Fibroblast of gingiva (primary cell): ENCODE measurements around the gene UQCR11.

Experiments used
- DNase-seq: peaks from one replicate; pipeline ENCODE4 v3.0.0-alpha.2; 2011; ENCODE audit warnings: low read depth

UQCR11 gene

DNA sequence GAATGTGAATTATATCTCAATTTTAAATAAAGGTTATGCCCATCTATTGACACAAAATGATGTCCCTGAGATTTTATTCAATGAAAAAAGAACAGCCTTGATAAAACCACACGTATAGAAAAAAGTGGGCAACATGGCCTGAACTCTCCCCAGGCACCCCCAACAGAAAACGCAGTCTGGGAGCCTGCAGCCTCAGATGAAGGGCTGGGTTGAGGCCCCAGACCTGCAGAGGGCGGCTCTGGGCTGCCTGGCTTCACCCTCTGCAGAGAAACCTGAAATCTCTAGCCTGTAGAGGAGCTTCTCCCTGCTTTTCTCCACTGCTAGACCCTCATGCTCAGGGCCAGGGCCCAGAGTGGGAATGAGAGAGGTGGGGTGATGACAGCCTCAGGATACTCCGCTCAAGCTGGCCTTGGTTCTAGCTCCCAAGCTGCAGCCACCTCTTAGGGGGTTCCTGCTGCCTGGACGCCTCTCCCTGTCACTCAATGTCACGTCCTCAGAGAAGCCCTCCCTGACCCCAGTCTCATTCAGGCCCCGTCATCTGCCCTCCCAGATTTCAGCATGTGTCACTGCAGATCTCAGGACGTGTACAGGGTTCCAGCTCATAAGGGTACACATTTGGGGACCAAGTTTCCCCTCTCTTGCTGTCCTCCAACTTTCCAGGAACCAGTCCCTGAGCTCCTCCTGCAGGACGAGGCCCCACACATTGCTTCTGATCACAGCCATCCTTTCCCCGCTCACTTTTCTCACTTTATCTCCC lies 14.4 kb downstream of the UQCR11 start:
- DNase-seq: no peak

- no peak for DNase-seq
These were observed 17.4 kb downstream of the UQCR11 start for GRCh38 chr19:1587872-1588271.

DNA sequence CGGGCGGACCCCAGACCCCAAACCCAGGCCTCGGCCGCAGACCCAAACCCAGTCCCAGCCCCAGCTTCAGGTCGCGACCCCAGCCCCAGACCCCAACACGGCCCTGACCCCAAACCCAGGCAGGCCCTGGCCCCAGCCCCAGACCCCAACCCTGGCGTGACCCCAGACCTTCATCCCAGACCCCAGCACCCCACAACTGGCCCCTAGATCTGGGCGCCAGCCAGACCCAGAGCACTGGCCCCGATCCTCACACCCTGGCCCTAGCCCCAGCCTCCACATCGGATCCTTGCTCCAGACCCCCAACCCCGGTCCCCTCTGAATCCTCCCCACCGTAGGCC lies 20.1 kb downstream of the UQCR11 start:
- DNase-seq: no peak

DNA sequence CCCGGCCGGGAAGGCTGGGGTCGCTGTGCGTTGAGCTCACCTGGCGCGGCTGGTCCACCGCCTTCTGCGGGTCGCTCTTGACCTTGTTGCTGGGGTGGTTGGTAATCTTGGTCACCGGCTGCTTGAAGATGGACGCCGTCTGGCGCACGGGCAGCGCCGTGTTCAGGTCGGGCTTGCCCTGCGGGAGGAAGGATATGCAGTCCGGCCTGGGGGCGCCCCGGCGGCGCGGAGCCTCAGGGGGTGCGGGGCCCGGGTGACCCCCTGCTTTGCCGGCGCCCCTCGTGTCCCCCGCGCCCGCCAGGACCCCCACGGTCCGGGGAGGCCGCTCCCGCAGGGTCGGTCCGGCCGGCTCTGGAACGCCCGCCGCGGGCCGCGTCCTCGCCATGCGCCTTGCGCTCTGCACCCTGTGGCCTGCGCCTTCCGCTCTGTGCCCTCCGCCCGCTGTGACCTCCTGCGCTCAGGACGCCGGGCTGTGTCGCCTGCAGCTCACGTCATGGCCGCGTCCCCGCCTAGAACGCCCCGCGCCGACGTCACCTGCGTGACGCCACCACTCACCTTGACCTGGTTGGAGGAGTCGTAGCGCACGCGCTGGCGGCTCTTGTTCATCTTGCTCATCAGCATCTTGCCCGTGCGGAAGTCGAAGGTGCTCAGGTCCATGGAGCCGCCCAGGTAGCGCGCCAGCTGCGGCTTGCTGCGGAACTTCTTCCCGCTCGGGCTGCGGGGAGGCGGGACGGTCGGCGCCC lies 20.6 kb downstream of the UQCR11 start:
- DNase-seq: no peak

GRCh38 chr19:1582201-1582600 lies 23.1 kb downstream of the UQCR11 start:
- no peak for DNase-seq

- no peak for DNase-seq
These were observed 24.3 kb downstream of the UQCR11 start for GRCh38 chr19:1580957-1581356.

DNA sequence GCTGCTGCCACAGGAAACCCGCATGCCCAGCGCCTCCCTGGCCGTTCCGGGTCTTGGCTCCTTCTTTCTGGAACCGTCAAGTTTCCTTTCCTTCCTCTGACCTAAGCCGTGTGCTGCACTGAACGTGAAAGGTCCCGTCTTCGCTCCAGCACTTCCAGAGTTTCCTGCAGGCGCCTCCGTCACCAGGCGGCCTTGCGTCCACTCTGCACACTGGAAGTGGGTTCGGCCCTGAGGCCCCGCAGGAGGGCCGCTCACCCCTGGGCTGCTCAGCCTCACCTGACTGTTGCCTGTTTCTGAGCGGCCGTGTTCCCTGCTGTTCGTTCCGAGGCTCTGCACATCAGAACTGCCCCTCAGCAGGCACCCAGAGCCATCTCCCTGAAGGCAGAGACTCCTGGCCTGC lies 24.9 kb downstream of the UQCR11 start:
- DNase-seq: no peak

DNA sequence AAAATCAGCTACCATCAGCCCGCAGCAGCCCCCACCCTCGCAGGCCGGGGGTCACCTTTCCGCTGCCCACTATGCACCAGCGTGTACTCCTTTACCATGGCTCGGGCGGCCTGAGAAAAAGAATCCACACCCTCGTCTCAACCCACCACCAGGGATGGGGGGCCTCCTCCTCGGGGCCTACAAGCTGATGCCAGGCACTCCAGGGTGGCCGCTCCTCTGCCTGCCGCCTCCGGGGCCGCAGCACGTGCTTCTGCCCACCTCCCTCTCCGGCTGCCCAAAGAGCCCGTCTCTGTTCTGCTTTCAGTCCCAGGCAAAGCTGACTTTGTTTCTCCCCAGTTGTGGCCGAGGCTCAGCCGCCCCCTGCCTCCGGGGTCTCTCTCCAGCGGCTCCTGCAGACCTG lies 26.0 kb downstream of the UQCR11 start:
- no peak for DNase-seq

- DNase-seq: no peak
These were observed 27.2 kb downstream of the UQCR11 start for GRCh38 chr19:1577929-1578618.

DNA sequence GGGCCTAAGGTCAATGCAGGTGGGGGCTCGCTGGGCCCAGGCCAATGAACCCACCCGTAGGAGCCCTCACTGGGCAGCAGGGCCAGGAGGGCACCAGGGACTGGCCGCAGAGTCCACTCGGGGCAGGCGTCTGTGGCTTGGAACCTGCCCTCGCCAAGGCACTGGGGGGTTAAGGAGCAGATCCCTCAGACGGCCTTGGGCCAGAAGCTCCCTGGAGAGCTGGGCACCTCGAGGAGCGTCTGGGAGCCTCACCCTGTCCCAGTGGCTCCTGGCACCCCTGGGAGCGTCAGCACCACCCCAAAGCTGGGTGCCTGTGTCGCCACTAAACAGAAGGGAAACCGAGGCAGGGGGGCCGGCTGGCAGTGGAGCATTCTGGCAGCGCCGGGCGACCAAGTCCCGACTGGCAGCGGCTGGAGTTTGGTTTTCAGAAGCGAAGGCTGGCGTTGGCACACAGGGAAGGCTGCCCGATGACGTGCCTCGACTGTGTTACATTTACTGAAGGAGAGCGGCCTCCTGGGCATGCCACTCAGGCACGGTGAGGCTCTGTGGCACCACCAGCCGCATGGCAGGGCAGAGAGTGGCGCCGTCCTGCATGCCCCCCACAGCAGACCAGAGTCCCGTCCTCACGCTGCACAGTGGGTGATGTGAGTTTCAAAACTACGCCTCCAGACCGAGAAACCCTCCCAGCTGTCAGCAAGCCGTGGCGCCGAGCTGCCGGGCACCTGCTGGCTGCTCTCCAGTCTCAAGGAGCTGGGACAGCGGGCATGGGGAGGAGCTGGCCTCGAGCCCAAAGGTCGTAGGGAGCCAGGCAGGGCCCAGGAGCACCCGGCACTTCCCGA lies 28.0 kb downstream of the UQCR11 start:
- no peak for DNase-seq

GRCh38 chr19:1576242-1577089 lies 28.8 kb downstream of the UQCR11 start:
- DNase-seq: no peak

GRCh38 chr19:1575323-1576241 lies 29.7 kb downstream of the UQCR11 start:
- DNase-seq: no peak

GRCh38 chr19:1574354-1575136 lies 30.7 kb downstream of the UQCR11 start:
- DNase-seq: no peak

GRCh38 chr19:1572795-1573194 lies 32.5 kb downstream of the UQCR11 start:
- no peak for DNase-seq

GRCh38 chr19:1571358-1571757 lies 33.9 kb downstream of the UQCR11 start:
- DNase-seq: no peak

- DNase-seq: no peak
These were observed 34.4 kb downstream of the UQCR11 start for GRCh38 chr19:1570836-1571235.

DNA sequence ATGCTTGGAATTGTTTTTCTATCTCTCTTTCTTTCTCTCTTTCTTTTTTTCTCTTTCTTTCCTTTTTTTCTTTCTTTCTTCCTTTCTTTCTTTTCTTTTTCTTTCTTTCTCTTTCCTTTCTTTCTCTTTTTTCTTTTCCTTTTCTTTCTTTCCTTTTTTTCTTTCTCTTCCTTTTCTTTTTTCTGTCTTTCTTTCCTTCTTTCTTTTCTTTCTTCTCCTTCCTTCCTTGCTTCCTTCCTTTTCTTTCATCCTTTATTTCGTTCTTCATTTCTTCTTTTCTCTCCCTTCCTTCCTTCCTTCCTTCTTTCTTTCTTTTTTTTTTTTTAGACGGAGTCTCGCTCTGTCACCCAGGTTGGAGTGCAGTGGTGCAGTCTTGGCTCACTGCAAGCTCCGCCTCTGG lies 35.3 kb downstream of the UQCR11 start:
- DNase-seq: no peak

GRCh38 chr19:1568320-1569019 lies 36.8 kb downstream of the UQCR11 start, which contains the start of gene MEX3D:
MEX3D (minus strand) TSS chr19:1568325; CDS start chr19:1568058, 267 bp downstream.
- DNase-seq: peak; percentile 59

GRCh38 chr19:1567848-1568227 lies 37.4 kb downstream of the UQCR11 start:
- DNase-seq: no peak
